HepG2 (cell line): ENCODE data around the gene MAN2C1. TPM values are rescaled to one million over a fixed set of nuclear protein-coding genes. Genes with fewer than 3 reads are reported as not detected.

Experiments used
- BCL6 ChIP-seq: IDR thresholded peaks from 2 replicates; pipeline ENCODE4 v1.6.1; 2016; ENCODE audit warnings: missing genetic modification reagents, missing compliant biosample characterization
- HMGXB3 ChIP-seq: sonication (generic); formaldehyde crosslinking; IDR thresholded peaks from 2 replicates; pipeline ENCODE4 v1.4.0; 2020; ENCODE audit warnings: missing genetic modification reagents, borderline replicate concordance
- JDP2 ChIP-seq: sonication (generic); formaldehyde crosslinking; IDR thresholded peaks from 2 replicates; pipeline ENCODE4 v1.8.1; 2022; ENCODE audit warnings: missing genetic modification reagents, borderline replicate concordance
- MBNL3 ChIP-seq: fragments of 250-450 bp; sonication (Bioruptor Pico); conservative IDR thresholded peaks from 2 replicates; pipeline ENCODE4 v1.8.0; 2022; ENCODE audit warnings: mild to moderate bottlenecking, inconsistent platforms
- MED8 ChIP-seq: sonication (generic); formaldehyde crosslinking; IDR thresholded peaks from 2 replicates; pipeline ENCODE4 v1.8.1; 2023; ENCODE audit warnings: mild to moderate bottlenecking, missing genetic modification reagents; ENCODE audit not compliant: insufficient replicate concordance
- PHF20 ChIP-seq: sonication (generic); formaldehyde crosslinking; IDR thresholded peaks from 2 replicates; pipeline ENCODE4 v1.5.0; 2020; ENCODE audit warnings: mild to moderate bottlenecking, missing genetic modification reagents
- PHF5A ChIP-seq: IDR thresholded peaks from one replicate; pipeline ENCODE4 v1.6.1; 2018; ENCODE audit warnings: low read depth, missing genetic modification reagents; ENCODE audit not compliant: unreplicated experiment
- POLR2AphosphoS2 ChIP-seq: IDR thresholded peaks from 2 replicates; pipeline ENCODE4 v1.6.1; 2011; ENCODE audit warnings: low read depth, low read length, improper control_type of control experiment
- RFXAP ChIP-seq: sonication (generic); formaldehyde crosslinking; IDR thresholded peaks from 2 replicates; pipeline ENCODE4 v1.4.0; 2020; ENCODE audit warnings: missing genetic modification reagents, borderline replicate concordance
- TGIF2 ChIP-seq: IDR thresholded peaks from 2 replicates; pipeline ENCODE4 v1.6.1; 2016; ENCODE audit warnings: control low read depth, missing compliant biosample characterization
- TOE1 ChIP-seq: sonication (generic); formaldehyde crosslinking; IDR thresholded peaks from 2 replicates; pipeline ENCODE4 v1.4.0; 2020; ENCODE audit warnings: mild to moderate bottlenecking, missing genetic modification reagents
- ZBTB43 ChIP-seq: sonication (generic); formaldehyde crosslinking; conservative IDR thresholded peaks from 2 replicates; pipeline ENCODE4 v1.4.0; 2020; ENCODE audit warnings: missing genetic modification reagents
- ZNF326 ChIP-seq: sonication (generic); formaldehyde crosslinking; IDR thresholded peaks from 2 replicates; pipeline ENCODE4 v1.4.0; 2020; ENCODE audit warnings: missing genetic modification reagents, borderline replicate concordance
- ZNF331 ChIP-seq: sonication (generic); formaldehyde crosslinking; IDR thresholded peaks from 2 replicates; pipeline ENCODE4 v1.4.0; 2020; ENCODE audit warnings: missing genetic modification reagents
- polyA plus RNA-seq, 8 experiments: library from polyadenylated mRNA; depleted of rRNA in 3 of 8; stranded (reverse) in 7 of 8; unstranded in 1 of 8; fragments of >200 nt; fragmentation: Illumina TruSeq in 4 of 8; extraction: Trizol in 4 of 8; gene quantifications; 2 replicates each; pipeline versions ENCODE4 v1.2.1 to v1.2.3, GENCODE V29; 2011 to 2016; ENCODE audit warnings: low read depth in 4 of 8, missing spikeins in 1 of 8, mixed read lengths in 1 of 8; ENCODE audit not compliant: insufficient read depth in 1 of 8
- total RNA-seq, 5 experiments: library from RNA; depleted of rRNA; stranded (reverse); fragments of >200 nt; fragmentation: Illumina TruSeq; extraction: Trizol; gene quantifications; 2 replicates each; pipeline ENCODE4 v1.2.3, GENCODE V29; 2016; ENCODE audit warnings: low read depth in 1 of 5
- TF ChIP-seq, protein P1 (sequence below): IDR thresholded peaks from 2 replicates; pipeline ENCODE4 v1.6.1; 2016; ENCODE audit warnings: low read depth, borderline replicate concordance
- TF ChIP-seq, protein P2 (sequence below): sonication (generic); formaldehyde crosslinking; IDR thresholded peaks from 2 replicates; pipeline ENCODE4 v1.8.0; 2022; ENCODE audit warnings: missing genetic modification reagents, low read depth, mild to moderate bottlenecking, borderline replicate concordance
- TF ChIP-seq, protein P3 (sequence below): sonication (generic); formaldehyde crosslinking; IDR thresholded peaks from 2 replicates; pipeline ENCODE4 v1.4.0; 2020; ENCODE audit warnings: missing genetic modification reagents, borderline replicate concordance

The MAN2C1 gene
- total and polyA plus RNA-seq, 2 of the 13 experiments (the other 11 are each of a cell fraction or from before 2014, with no cell fraction given): 62.6 to 71.0 TPM

- TF ChIP-seq, protein P1, sequence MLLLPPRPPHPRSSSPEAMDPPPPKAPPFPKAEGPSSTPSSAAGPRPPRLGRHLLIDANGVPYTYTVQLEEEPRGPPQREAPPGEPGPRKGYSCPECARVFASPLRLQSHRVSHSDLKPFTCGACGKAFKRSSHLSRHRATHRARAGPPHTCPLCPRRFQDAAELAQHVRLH (CRISPR knock-in tag): peak; percentile 75; the same call in 1 of the 2 replicates
- TF ChIP-seq TGIF2 (CRISPR knock-in tag): peak; percentile 39; the same call in 1 of the 2 replicates
- TF ChIP-seq RFXAP (CRISPR knock-in tag): peak; percentile 71
- TF ChIP-seq ZNF331: peak; percentile 78
- 0 out of 2 replicates have a peak, but pooled peaks have one; percentile 51 for TF ChIP-seq ZNF326 (CRISPR knock-in tag)
- TF ChIP-seq POLR2AphosphoS2: peak; percentile 70
- peak; percentile 90 for TF ChIP-seq PHF20
- no peak; the same call in 1 of the 2 replicates for TF ChIP-seq TOE1
- TF ChIP-seq ZBTB43 (CRISPR knock-in tag): peak; percentile 17; the same call in 1 of the 2 replicates
- peak; percentile 82 for TF ChIP-seq MED8 (CRISPR knock-in tag)
- TF ChIP-seq, protein P2, sequence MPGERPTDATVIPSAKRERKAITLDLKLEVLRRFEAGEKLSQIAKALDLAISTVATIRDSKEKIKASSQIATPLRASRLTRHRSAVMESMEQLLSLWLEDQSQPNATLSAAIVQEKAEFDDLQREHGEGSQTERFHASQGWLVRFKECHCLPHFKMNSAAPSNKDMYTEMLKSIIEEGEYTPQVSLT: no peak
- TF ChIP-seq, protein P3, sequence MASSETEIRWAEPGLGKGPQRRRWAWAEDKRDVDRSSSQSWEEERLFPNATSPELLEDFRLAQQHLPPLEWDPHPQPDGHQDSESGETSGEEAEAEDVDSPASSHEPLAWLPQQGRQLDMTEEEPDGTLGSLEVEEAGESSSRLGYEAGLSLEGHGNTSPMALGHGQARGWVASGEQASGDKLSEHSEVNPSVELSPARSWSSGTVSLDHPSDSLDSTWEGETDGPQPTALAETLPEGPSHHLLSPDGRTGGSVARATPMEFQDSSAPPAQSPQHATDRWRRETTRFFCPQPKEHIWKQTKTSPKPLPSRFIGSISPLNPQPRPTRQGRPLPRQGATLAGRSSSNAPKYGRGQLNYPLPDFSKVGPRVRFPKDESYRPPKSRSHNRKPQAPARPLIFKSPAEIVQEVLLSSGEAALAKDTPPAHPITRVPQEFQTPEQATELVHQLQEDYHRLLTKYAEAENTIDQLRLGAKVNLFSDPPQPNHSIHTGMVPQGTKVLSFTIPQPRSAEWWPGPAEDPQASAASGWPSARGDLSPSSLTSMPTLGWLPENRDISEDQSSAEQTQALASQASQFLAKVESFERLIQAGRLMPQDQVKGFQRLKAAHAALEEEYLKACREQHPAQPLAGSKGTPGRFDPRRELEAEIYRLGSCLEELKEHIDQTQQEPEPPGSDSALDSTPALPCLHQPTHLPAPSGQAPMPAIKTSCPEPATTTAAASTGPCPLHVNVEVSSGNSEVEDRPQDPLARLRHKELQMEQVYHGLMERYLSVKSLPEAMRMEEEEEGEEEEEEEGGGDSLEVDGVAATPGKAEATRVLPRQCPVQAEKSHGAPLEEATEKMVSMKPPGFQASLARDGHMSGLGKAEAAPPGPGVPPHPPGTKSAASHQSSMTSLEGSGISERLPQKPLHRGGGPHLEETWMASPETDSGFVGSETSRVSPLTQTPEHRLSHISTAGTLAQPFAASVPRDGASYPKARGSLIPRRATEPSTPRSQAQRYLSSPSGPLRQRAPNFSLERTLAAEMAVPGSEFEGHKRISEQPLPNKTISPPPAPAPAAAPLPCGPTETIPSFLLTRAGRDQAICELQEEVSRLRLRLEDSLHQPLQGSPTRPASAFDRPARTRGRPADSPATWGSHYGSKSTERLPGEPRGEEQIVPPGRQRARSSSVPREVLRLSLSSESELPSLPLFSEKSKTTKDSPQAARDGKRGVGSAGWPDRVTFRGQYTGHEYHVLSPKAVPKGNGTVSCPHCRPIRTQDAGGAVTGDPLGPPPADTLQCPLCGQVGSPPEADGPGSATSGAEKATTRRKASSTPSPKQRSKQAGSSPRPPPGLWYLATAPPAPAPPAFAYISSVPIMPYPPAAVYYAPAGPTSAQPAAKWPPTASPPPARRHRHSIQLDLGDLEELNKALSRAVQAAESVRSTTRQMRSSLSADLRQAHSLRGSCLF: no peak; the same call in 1 of the 2 replicates
- no peak for TF ChIP-seq JDP2 (CRISPR knock-in tag)
- TF ChIP-seq PHF5A (CRISPR knock-in tag): peak; percentile 81
- no peak for TF ChIP-seq MBNL3 (CRISPR knock-in tag)
- TF ChIP-seq HMGXB3 (CRISPR knock-in tag): peak; percentile 25
- TF ChIP-seq BCL6 (CRISPR knock-in tag): peak; percentile 56
These were observed at the start of gene MAN2C1 (continued) for GRCh38 chr15:75367913-75368688.
